NCI-H748 (cell line): Measurements from ENCODE around the gene PPIP5K2.
A peak's percentile ranks its signal among the peaks of the same experiment; 100 is the strongest.
"Not testable (repeated sequence)": the region's sequence is repeated elsewhere in the genome, so short reads cannot be mapped to it uniquely, and the experiment has no call there.

Source experiments
- DNase-seq: peaks from one replicate; lab custom pipeline; 2025; ENCODE audit not compliant: unreplicated experiment; lab: John Stamatoyannopoulos, UW

PPIP5K2 gene

DNA sequence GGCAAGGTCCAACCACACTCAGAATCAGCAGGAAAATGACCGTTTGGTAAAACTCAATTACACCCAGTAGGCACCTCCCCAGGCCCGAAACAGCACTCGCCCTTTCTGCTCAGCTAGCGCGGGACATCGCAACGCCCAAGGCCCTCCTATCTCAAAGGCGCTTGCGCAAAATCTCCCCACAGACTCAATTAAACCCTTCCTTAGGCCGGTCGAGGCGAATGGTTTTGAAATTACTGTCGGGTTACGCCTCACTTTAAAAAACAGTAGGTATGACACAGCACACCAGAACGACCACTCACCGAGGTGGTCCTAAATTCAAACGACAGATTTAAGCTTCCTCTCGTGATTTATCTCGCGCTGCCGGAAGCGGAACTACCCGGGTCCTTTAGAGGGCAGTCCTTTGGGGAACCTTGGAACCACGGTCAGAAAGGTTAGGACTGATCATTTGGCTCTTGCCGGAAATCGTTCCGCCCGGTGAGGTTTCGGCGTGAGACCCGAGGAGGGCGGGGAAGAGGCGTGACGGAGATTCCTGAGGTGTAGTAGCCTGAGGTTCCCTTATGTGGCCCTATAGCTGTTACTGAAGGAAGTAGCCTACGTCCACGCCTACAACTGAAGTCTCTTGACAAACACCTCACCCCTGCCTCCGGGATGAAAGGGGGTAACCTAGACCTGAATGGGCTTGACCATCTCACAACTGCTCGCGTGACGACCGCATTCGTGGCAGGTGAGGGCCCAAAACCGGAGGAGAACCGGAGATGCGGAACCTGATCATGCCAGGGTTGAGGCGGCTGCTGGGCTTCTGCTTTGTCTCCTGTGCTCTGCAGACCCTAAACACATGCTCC lies at the start of gene PPIP5K2, which contains the start of gene GIN1:
Gene PPIP5K2, plus strand, starts transcription at position 537 of the 842 bp plus-strand sequence. CDS start 9,289 bp downstream, outside the sequence.
Gene GIN1, minus strand, starts transcription at position 374 of the 842 bp plus-strand sequence. CDS start 11,431 bp downstream, outside the sequence.
- DNase-seq = peak; percentile 99

DNA sequence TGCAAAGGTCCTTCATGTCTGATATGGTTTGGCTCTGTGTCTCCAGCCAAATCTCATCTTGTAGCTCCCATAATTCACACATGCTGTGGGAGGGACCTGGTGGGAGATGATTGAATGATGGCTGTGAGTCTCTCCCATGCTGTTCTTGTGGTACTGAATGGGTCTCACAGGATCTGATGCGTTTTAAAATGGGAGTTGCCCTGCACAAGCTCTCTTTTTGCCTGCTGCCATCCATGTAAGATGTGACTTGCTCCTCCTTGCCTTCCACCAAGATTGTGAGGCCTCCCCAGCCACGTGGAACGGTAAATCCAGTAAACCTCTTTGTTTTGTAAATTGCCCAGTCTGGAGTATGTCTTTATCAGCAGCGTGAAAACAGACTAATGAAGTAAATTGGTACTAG lies 46.6 kb upstream of the PPIP5K2 start:
- DNase-seq = not testable (repeated sequence)

DNA sequence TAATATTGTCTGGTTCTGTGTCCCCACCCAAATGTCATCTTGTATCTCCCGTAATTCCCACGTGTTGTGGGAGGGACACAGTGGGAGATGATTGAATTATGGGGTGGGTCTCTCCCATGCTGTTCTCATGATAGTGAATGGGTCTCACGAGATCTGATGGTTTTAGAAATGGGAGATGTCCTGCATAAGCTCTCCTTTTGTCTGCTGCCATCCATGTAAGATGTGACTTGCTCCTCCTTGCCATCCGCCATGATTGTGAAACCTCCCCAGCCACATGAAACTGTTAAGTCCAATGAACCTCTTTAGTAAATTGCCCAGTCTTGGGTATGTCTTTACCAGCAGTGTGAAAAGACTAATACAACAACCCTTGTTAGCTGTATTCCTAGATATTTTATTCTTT lies 44.7 kb upstream of the PPIP5K2 start:
- no peak for DNase-seq

DNA sequence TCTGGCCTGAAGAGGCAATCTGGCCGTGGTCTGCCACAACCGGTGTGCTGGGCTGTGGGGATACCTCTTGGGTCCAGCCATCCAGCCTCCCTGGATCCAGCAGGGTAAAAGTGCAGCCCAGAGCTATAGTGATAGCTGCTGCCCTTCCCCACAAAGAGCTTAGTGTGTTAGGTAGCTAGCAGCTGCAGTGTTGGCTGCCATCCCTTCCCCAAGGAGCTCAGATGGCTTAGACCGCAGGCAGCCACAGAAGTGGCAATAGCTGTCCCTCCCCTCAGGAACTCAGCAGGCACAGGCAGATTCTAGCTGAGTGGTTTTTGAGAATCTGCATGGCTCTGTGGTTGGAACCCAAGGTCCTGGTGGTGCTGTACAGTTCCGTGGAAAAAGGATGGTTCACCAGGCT lies 40.3 kb upstream of the PPIP5K2 start:
- DNase-seq = no peak

DNA sequence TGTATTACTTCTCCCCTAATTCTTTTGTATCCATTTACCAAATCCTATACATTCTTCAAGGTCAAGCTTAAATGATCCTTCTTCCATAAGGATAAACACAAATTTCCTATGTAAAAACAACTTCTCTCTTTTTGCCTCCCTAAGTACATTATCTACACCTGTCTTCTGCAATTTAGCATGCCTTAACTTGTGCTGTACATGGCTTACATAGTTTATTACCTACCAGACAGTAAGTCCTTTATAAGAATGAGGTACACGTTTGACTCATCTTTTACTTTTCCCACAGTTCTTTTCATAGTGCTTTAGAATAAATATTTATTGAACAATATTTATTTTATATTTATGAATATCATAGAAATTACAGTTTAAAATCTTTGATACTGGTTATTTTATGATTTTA lies 33.6 kb upstream of the PPIP5K2 start:
- no peak for DNase-seq

DNA sequence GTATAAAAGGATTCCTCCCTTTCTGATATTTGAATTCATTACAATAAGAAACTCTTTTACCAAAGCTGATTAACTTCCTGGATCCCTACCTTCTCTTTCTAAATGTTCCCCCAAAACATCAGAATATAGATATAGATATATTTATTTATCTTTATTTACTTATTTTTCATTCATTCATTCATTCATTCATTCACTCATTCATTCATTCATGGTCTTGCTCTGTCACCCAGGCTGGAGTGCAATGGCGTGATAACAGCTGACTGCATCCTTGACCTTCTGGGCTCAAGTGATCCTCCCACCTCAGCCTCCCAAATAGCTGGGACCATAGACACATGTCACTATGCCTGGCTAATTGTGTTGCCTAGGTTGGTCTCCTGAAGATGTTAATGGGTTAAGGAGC lies 30.8 kb upstream of the PPIP5K2 start:
- no peak for DNase-seq

DNA sequence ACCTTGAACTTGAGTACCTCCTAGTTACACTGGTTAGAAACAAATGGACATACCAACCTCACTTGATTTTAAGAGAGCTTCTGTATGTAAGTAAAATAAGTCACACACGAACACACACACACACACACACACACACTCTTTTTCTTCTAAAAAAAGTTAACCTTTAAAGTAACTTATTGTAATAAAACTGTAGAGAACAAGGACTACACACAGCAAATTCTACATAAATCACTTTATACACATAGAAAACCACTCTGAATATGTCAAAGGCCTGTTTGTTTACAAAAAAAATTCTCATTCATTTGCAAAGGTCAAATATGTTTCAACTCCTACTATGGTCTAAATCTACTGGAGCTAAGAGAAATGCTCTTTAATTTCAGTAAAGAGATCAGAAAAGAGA lies 29.3 kb upstream of the PPIP5K2 start:
- DNase-seq = no peak

DNA sequence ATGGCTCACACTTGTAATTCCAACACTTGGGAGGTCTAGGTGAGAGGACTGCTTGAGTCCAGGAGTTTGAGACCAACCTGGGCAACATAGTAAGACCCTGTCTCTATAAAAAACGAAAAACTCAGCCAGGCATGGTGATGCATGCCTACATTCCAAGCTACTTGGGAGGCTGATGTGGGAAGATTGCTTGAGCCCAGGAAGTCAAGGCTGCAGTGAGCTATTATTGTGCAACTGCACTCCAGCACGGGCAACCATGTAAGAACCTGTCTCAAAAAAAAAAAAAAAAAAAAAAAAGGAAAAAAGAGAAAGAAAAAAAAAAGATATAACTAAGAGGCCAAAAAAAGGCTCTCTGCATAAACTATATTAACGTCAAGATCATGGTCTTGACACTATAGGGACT lies 27.4 kb upstream of the PPIP5K2 start:
- DNase-seq = no peak

DNA sequence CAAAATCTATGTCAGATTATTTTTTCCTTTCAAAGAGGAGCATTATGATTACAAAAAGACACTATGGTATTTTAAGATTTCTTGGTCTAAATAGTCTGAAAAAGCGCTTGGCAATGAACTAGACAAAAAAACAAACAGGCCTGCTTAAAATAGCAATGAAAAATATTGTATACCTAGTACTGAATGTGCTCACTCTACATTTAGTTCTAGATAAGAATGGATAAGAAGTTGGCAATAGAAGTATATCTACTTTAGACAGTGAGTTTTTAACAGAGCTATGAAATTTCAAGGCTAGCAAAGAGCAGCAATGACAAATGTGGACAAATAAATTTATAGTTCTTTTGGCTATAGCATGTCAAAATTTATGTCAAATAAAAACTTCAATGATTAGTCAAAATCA lies 26.4 kb upstream of the PPIP5K2 start:
- no peak for DNase-seq

DNA sequence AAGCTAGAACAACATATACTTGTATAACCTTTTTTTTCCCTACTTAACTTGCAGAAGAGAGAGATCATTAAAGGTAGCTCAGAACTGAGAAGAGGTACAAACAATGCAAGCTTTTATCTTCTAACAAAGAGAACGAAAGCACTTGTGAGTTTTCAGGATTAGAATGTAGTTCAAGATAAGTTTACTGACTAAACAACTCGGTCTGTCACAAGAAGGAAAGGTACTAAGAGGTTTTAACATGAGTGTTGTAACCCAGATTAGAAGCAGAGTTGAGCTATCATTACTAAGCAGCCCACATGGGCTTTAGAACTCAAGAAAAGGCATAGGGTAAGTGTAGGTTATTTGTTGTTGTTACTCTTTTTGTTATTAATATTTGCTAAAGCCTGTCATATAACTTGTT lies 25.4 kb upstream of the PPIP5K2 start:
- no peak for DNase-seq

DNA sequence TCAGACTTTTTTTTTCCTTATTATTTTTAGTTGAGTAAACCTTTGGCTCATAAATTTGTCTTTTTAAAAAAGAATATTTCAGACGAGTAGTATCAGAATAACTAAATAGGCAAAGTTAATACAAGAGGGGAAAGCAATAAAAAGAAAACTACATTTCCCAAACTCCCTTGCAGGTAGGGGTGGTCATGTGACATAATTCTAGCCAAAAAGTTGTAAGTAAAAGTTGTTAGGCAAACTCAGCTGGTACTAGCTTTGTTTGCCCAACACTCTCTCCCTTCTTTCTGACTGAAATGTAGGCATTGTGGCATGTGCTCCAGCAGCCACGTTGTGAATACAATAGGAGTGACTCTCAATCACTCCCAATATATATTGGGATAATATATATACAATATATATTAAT lies 21.1 kb upstream of the PPIP5K2 start:
- DNase-seq = no peak

DNA sequence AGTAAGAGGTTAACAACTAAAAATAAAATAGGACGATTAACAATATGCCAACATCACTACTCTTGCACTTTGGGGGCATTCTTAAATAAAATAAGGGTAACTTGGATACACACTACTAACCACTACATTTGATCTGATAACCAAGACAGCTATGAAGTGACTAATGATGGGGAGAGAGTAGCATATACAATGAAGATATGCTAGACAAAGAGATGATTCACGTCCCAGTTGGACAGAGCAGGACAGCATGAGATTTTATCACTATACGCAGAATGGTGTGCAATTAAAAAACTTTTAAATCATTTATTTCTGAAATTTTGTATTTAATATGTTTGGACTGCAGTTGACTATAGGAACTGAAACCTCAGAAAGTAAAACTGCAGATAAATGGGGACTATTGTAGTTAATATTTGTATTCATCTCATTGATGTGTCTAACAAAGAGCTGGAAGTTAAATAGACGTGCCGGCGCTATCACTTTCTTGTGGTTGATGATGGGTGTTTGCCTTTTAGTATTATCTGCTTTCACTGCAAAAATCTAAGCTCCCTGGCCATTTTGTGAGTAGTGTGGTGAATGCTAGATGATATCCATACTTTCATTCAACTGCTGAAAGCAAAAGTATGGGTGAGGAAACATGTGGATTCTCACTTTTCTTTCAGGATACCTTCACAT lies 18.9 kb upstream of the PPIP5K2 start:
- no peak for DNase-seq

DNA sequence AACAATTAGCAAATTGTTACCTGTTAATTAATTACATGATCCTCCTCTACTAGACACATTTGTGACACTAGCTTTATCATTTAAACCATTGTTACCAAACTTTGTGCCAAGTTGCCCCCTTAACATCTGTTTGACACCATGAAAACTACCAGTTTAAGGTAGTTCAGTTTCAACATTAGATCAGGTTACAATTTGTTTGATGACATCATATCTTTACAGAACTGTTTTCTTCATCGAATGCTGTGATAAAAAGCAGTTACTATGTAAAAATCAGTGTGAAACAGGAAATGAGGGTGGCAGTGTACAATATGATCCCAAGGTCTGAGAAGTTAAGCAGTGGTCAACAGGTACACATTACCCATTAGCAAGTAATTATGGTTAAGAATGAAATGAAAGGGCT lies 17.9 kb upstream of the PPIP5K2 start:
- no peak for DNase-seq

DNA sequence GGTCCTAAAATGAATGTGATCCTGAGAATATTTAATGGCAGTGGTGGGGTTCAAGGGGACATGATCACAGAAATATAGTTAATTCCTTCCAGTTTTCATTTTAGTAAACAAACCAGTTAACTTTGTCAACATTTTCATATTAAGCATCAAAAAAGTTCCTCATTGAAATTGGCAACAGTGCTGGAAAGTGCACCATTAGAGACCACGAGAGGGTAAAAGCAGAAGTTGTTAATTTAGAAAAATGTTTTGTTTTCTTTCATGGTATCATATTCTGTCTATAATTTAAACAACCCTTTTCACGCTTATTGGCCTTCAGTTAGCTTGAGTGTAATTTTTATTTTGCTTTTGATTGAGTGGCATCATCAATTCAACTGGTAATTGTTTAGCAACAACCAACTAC lies 12.0 kb upstream of the PPIP5K2 start:
- DNase-seq = no peak

DNA sequence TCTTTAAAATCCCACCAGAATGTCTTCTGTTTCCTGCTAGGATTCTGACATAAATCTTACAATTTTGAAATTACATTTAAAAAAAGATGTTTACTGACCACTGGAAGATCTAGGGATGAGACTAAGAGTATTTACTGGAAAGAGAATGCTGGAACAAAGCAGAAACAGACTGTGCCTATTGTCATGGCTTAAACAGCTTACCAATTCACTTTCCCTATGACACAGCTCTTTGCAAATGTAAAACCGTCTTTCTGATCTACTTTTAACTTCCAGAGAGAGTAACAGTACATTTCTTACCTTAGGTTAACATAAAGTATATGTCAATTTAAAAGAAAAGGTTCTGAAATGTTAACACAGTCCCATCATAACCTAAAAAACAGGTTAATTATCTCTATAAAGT lies 10.8 kb upstream of the PPIP5K2 start:
- no peak for DNase-seq

DNA sequence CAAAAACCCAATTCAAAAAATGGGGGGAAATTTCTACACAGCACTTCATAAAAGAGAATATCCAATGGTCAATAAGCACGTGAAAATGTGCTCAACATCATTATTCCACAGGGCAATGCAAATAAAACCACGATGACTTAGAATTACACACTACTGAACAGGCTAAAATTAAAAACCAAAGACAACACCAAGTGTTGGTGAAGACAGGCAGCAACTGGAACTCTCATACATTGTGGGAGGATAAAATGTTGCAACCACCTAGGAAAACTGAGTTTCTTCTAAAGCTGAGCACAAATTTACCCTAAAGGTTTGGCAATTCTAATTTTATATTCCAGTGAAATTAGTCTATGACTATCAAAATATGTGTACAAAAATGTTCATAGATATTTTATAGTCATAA lies 9.7 kb upstream of the PPIP5K2 start:
- DNase-seq = no peak

DNA sequence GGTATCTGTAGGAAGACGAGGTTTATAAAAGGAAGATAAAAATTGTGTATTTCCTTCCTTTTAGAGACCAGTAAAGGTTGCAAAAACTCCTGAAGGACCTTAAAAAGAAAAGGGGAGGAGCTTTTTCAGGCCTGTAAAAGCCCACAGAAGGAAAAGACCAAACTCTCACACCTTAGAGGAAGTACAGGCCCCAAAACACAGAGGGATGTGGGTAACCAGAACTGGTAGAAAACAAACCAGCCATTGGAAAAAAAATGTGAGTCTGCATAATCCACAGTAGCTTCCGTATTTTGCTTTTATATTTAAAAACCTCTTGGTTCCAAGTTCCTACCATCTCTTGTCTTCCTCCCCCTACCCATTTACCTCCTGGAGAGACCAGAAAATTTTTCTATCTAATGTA lies 8.6 kb upstream of the PPIP5K2 start:
- DNase-seq = no peak

DNA sequence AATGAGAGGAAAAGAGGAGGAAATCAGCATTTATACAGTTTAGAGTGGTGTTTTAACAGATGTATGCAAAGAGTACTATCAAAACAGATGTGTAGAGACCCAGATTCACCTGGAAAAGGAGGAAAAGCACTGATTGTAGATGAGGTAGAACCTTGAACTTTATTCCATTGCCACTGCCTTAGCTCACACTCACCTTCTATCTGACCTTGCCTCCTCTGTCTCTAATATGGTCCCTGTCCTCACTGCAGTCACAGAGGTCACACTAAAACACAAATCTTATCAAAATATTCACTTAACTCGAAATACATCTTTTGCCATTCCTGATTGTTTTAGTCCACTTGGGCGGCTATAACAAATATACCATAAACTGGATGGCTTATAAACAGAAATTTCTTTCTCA lies 7.2 kb upstream of the PPIP5K2 start:
- DNase-seq = no peak

DNA sequence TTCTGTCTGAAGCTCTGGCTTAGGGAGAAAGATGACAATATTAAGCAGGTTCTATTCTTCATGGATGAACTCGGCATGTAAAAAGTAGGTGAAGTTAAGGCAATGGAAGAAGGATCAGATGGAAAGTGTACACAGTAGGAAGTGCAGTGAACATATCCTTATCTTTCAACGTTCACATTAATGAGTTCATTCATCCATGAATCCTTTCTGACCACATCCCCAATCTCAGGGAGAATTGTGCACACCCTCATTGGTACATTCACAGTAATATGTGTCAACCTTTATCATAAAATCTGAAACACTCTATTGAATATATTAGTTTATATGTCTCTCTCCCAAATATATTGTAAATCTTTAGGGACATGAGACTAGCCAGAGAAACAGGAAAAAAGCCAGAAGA lies 5.7 kb upstream of the PPIP5K2 start:
- DNase-seq = no peak

DNA sequence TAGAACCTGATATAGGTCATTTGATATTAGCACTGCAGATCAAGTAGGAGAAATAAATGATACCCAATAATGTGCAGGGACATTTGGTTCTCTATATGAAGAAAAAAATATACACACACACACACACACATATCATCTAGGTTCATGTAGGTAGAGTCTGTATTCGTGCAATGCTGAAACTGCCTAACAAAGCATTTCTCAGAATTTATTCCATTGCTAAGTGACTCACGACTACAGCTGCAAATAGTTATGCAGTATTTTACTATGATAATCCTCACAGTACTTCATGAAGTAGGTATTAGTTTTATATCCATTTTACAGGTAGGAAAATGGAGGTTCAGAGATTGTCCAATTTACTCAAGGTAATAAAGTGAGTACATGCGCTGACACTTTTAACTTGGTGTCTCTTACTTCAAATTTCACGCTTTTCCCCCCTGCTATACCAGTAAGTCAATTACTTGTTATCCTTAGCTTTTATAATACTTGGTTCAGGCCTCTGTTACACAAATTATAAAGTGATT lies 2.6 kb upstream of the PPIP5K2 start:
- no peak for DNase-seq

DNA sequence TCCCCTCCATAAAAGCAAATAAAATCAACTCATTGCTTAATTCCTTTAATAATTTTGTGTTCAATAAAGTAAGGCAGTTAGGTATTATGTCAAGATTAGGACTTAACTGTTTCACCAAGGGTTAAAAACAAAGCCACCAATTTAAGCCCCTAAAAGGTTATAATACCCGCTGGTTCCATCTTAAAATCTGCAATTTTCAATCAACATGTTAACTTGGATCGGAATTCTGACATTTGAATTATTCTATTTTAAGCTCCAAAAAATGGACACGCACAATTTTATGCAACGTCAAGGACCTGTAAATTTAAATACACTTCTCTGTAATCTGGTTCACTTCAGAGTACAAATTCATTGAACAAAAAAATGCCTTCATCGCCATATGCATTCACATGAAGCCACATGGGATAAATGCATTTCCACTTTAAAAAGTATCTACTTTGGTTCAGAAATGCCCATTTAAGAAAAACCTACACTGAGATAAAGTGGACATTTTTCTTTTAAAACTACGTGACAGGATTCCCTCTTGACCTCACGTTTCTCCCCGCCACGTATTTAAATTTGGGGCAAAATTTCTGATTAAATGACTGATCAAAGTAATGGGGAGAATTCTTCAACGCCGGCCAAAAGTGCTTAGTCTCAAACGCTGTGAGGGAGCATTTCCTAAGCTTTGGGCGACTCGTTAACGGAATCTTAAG lies 884 bp upstream of the PPIP5K2 start:
- DNase-seq = peak; percentile 36
